OCI-LY7 (cell line): ENCODE measurements around the gene ABR. TPM values are rescaled to one million over a fixed set of nuclear protein-coding genes. Genes with fewer than 3 reads are reported as not detected.

Experiments used
- BruUV-seq: library from RNA; stranded (reverse); fragments of 400-500 nt; replicated peaks from 2 replicates; lab custom pipeline; 2021; lab: Mats Ljungman, UMichigan
- CTCF ChIA-PET: fragments of 300-600 bp; sonication (Branson Sonifier 250); formaldehyde crosslinking; loops from one replicate; lab custom pipeline; 2022; ENCODE audit warnings: antibody characterized with exemption; ENCODE audit not compliant: unreplicated experiment; lab: Charles Lee
- POLR2A ChIA-PET: fragments of 300-600 bp; sonication (Branson Sonifier 250); formaldehyde crosslinking; loops from one replicate; lab custom pipeline; 2022; ENCODE audit warnings: antibody characterized with exemption; lab: Charles Lee
- DNase-seq: peaks from one replicate; pipeline ENCODE4 v3.0.0-alpha.2; 2015; ENCODE audit warnings: low spot score
- H2AFZ ChIP-seq: fragments of 200-600 bp; sonication (generic), shearing (Covaris generic); 2 replicates; pipeline ENCODE4 v1.6.1; 2014; ENCODE audit warnings: mild to moderate bottlenecking, antibody characterized with exemption, low read length, moderate library complexity
- H3K27ac ChIP-seq: fragments of 200-600 bp; sonication (generic); 2 replicates; pipeline ENCODE4 v1.5.1; 2014; ENCODE audit warnings: mixed run types, low read depth, mild to moderate bottlenecking, moderate library complexity, low read length, inconsistent platforms; ENCODE audit not compliant: poor library complexity, severe bottlenecking
- H3K36me3 ChIP-seq: fragments of 200-600 bp; sonication (generic); 2 replicates; pipeline ENCODE4 v1.6.1; 2014; ENCODE audit warnings: mild to moderate bottlenecking, antibody characterized with exemption, low read length, moderate library complexity, mixed read lengths; ENCODE audit not compliant: insufficient read depth
- H3K4me1 ChIP-seq: fragments of 200-600 bp; sonication (generic); 2 replicates; pipeline ENCODE4 v1.5.1; 2014; ENCODE audit warnings: mild to moderate bottlenecking, low read length; ENCODE audit not compliant: insufficient read depth, poor library complexity, severe bottlenecking
- H3K4me2 ChIP-seq: fragments of 200-600 bp; sonication (generic); 2 replicates; pipeline ENCODE4 v1.6.1; 2014; ENCODE audit warnings: mild to moderate bottlenecking, low read length
- H3K4me3 ChIP-seq: fragments of 200-600 bp; sonication (generic); 2 replicates; pipeline ENCODE4 v1.5.1; 2014; ENCODE audit warnings: mild to moderate bottlenecking, low read depth, low read length; ENCODE audit not compliant: poor library complexity, severe bottlenecking
- H3K79me2 ChIP-seq: fragments of 200-600 bp; sonication (generic); 2 replicates; pipeline ENCODE4 v1.6.1; 2016; ENCODE audit warnings: low read depth, mild to moderate bottlenecking, low read length, moderate library complexity, mixed read lengths; ENCODE audit not compliant: insufficient read depth
- H3K9me2 ChIP-seq: fragments of 200-600 bp; sonication (generic); 2 replicates; pipeline ENCODE4 v1.6.1; 2016; ENCODE audit warnings: mild to moderate bottlenecking, low read length, mixed read lengths; ENCODE audit not compliant: insufficient read depth
- H3K9me3 ChIP-seq: fragments of 200-600 bp; sonication (generic); 2 replicates; pipeline ENCODE4 v1.6.1; 2014; ENCODE audit warnings: mild to moderate bottlenecking, mixed run types, low read length, mixed read lengths
- H4K20me1 ChIP-seq: fragments of 200-600 bp; sonication (generic); 2 replicates; pipeline ENCODE4 v1.6.1; 2014; ENCODE audit warnings: mild to moderate bottlenecking, antibody characterized with exemption, low read length, moderate library complexity, mixed read lengths; ENCODE audit not compliant: insufficient read depth
- EZH2phosphoT487 ChIP-seq: fragments of 200-600 bp; sonication (generic); IDR thresholded peaks from 2 replicates; pipeline ENCODE4 v1.6.1; 2018; ENCODE audit warnings: low read depth, borderline replicate concordance, mild to moderate bottlenecking, mixed run types, antibody characterized with exemption, low read length, moderate library complexity, mixed read lengths
- intact Hi-C: fragments of 100-400 bp; cut with micrococcal nuclease; formaldehyde crosslinking; loops from one replicate; pipeline ENCODE4 v1.10.0; 2022; ENCODE audit not compliant: unreplicated experiment
- total RNA-seq, 2 experiments: library from RNA; depleted of rRNA in 1 of 2; stranded (reverse); fragments of >200 nt in 1 of 2; shearing (Covaris generic) in 1 of 2; gene quantifications; 2 replicates each; pipeline ENCODE4 v1.2.3, GENCODE V29; 2014 to 2022
- TF ChIP-seq, protein P1 (sequence below): fragments of 200-600 bp; sonication (generic); conservative IDR thresholded peaks from 2 replicates; pipeline ENCODE4 v1.5.1; 2014; ENCODE audit warnings: mild to moderate bottlenecking, antibody characterized with exemption, low read length, moderate library complexity, mixed read lengths

ABR gene
- total RNA-seq, 2 experiments from 2014 or later: 164 to 181 TPM

DNA sequence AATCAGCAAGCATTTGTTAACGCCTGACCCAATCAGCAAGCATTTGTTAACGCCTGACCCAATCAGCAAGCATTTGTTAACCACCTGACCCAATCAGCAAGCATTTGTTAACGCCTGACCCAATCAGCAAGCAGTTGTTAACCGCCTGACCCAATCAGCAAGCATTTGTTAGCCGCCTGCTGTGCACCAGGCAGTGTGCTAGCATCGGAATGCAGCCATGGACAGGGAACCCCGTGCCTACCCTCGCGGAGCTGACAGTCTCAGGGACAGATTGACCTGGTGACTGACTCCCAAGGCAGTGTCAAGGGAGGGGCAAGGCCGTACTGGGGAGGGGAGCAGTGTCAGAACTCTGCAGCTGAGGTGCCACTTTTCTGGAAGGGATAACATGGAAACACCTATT, 66.9 kb downstream of the ABR start:
- Histone ChIP-seq H3K27ac (no peak overlapping the region), H2AFZ (no peak overlapping the region), H3K9me3 (no peaks in the 10 kb centered on the region), H3K79me2 (no peaks in the 10 kb centered on the region), H3K4me3 (no peak overlapping the region), H3K4me1 (peaks cover 30% of the 10 kb centered on the region), H4K20me1 (no peaks in the 10 kb centered on the region), H3K4me2 (no peak overlapping the region), H3K36me3 (no peaks in the 10 kb centered on the region), H3K9me2 (no peaks in the 10 kb centered on the region)
- intact Hi-C loops: no loop called here
- BruUV-seq: no TSS peak
- TF ChIP-seq, protein P1, sequence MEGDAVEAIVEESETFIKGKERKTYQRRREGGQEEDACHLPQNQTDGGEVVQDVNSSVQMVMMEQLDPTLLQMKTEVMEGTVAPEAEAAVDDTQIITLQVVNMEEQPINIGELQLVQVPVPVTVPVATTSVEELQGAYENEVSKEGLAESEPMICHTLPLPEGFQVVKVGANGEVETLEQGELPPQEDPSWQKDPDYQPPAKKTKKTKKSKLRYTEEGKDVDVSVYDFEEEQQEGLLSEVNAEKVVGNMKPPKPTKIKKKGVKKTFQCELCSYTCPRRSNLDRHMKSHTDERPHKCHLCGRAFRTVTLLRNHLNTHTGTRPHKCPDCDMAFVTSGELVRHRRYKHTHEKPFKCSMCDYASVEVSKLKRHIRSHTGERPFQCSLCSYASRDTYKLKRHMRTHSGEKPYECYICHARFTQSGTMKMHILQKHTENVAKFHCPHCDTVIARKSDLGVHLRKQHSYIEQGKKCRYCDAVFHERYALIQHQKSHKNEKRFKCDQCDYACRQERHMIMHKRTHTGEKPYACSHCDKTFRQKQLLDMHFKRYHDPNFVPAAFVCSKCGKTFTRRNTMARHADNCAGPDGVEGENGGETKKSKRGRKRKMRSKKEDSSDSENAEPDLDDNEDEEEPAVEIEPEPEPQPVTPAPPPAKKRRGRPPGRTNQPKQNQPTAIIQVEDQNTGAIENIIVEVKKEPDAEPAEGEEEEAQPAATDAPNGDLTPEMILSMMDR: no peak
- no peak for TF ChIP-seq EZH2phosphoT487
- POLR2A ChIA-PET: no interaction called here
- CTCF ChIA-PET: no interaction called here
- no peak for DNase-seq

DNA sequence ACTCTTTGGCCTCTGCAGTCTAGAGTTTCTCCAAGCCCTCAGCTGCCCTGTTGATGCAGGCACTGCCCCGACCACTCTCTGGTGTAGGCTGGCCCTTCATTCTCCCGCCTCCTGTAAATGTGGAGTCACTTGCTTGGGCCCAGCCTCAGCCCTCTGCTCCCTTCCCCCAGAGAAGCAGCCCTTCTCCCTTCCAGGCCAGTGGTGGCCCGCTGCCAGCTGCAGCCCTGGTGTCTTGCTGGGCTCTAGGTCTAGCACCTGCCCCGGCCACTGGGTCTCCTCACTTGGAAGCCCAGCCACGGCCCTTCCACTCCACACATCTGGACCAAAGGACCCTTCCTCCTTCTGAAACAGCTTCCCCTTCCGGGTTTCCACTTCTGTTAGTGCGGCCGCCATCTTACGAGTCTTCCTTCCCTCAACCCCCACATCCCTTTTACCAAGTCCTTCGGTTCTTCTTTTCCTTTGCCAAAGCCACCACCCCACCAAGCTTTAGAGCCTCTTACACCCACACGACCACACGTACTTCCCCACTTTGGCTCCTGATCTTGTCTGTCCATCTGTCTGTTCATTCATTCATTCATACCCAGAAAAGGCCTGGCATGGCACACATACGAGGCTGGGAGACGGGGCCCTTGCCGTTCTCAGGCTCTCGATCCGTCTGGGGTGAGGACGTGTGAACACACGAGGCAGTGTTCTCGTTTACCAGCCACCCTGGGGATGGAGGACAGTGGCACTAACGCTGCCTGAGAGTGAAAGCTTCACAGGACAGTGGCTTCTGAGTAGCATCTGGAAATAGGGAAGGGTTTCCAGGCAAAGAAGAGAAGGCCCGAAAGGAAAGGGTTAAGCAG, 68.0 kb downstream of the ABR start:
- H3K4me3 ChIP-seq: no peak overlapping the region
- intact Hi-C loops: no loop called here
- TF ChIP-seq, protein P1: no peak
- no peak for TF ChIP-seq EZH2phosphoT487
- no peaks in the 10 kb centered on the region for H4K20me1 ChIP-seq
- ChIA-PET CTCF (no interaction called here), POLR2A (interaction anchor here (0.6 kb wide), 1 partner anchor 312 kb away, joined by 4 read pairs; no protein-coding TSS in a partner anchor)
- H3K4me2 ChIP-seq: no peak overlapping the region
- H3K9me2 ChIP-seq: no peaks in the 10 kb centered on the region
- peaks cover 30% of the 10 kb centered on the region for H3K4me1 ChIP-seq
- no peaks in the 10 kb centered on the region for H3K9me3 ChIP-seq
- H3K27ac ChIP-seq: no peak overlapping the region
- peaks cover 5% of the 10 kb centered on the region; the same call in 1 of the 2 replicates for H3K36me3 ChIP-seq
- BruUV-seq: no TSS peak
- H3K79me2 ChIP-seq: no peaks in the 10 kb centered on the region
- DNase-seq: no peak
- no peak overlapping the region for H2AFZ ChIP-seq
